HepG2 (cell line): ENCODE results near the gene XPO5. TPM values are rescaled to one million over a fixed set of nuclear protein-coding genes. Genes with fewer than 3 reads are reported as not detected.
A peak's percentile ranks its signal among the peaks of the same experiment; 100 is the strongest.

Source experiments
- ATAC-seq: fragments of 200-7000 bp; cut with Tn5 transposase; 3 replicates; pipeline ENCODE4 v1.9.1; 2020; ENCODE audit warnings: mild to moderate bottlenecking, moderate library complexity
- BruUV-seq: library from RNA; stranded (reverse); fragments of 400-500 nt; replicated peaks from 2 replicates; lab custom pipeline; 2021; lab: Mats Ljungman, UMichigan
- CTCF ChIA-PET: fragments of 300-600 bp; formaldehyde crosslinking; extraction: SDS; loops from one replicate; lab custom pipeline; 2021; ENCODE audit warnings: low total read pairs, inconsistent platforms, low intra/inter-chr PET ratio; lab: Yijun Ruan, JAX
- POLR2A ChIA-PET: fragments of 350-600 bp; sonication (Branson Sonifier 250); formaldehyde crosslinking; loops from one replicate; lab custom pipeline; 2020; ENCODE audit warnings: antibody characterized with exemption, inconsistent platforms; lab: Yijun Ruan, JAX
- DNase-seq: peaks from one replicate; pipeline ENCODE4 v3.0.0-alpha.2; 2015; ENCODE audit warnings: low spot score
- FAIRE-seq: peaks from 3 replicates; lab custom pipeline; 2011; peaks lifted over from hg19 to GRCh38; lab: Jason Lieb, UNC
- H2AFZ ChIP-seq: one replicate; pipeline ENCODE4 v1.6.1; 2011; ENCODE audit warnings: low read length, inconsistent platforms
- H3K27ac ChIP-seq: fragments of 300-600 bp; 3 replicates; pipeline ENCODE4 v1.8.0; 2011; ENCODE audit warnings: mixed run types, mild to moderate bottlenecking, mixed read lengths, low read length, inconsistent platforms; ENCODE audit not compliant: insufficient read depth; ENCODE audit errors: extremely low read length
- H3K27me3 ChIP-seq, 2 experiments: fragments of 200-600 bp in 1 of 2; 2 replicates in 1 of 2; 3 replicates in 1 of 2; pipeline versions ENCODE4 v1.6.0 to v1.8.0; 2011; ENCODE audit warnings: low read length in 2 of 2, mild to moderate bottlenecking in 2 of 2, moderate library complexity in 2 of 2, inconsistent platforms in 1 of 2; ENCODE audit not compliant: insufficient read depth in 2 of 2, control insufficient read depth in 1 of 2
- H3K36me3 ChIP-seq, 2 experiments: fragments of 200-600 bp in 1 of 2; replicated peaks in 1 of 2; 2 replicates in 1 of 2; 3 replicates in 1 of 2; pipeline versions ENCODE4 v1.5.1 to v1.8.0; 2011; ENCODE audit warnings: low read length in 2 of 2, inconsistent platforms in 1 of 2; ENCODE audit not compliant: insufficient read depth in 2 of 2, control insufficient read depth in 1 of 2
- H3K4me1 ChIP-seq: 2 replicates; pipeline ENCODE4 v1.5.1; 2012; ENCODE audit warnings: low read length, inconsistent platforms; ENCODE audit not compliant: insufficient read depth
- H3K4me2 ChIP-seq: 2 replicates; pipeline ENCODE4 v1.6.0; 2011; ENCODE audit warnings: low read depth, low read length, inconsistent platforms
- H3K4me3 ChIP-seq, 3 experiments: fragments of 200-600 bp in 1 of 3; sonication (generic), shearing (Covaris generic) in 1 of 3; replicated peaks in 1 of 3; 2 replicates each; pipeline ENCODE4 v1.5.1; 2011 to 2016; ENCODE audit warnings: low read length in 3 of 3, inconsistent platforms in 2 of 3, low read depth in 2 of 3, mild to moderate bottlenecking in 2 of 3, control low read depth in 1 of 3, mixed read lengths in 1 of 3; ENCODE audit not compliant: insufficient read depth in 1 of 3
- H3K79me2 ChIP-seq: one replicate; pipeline ENCODE4 v1.6.1; 2011; ENCODE audit warnings: low read length, inconsistent platforms; ENCODE audit not compliant: insufficient read depth
- H3K9ac ChIP-seq: 2 replicates; pipeline ENCODE4 v1.6.0; 2011; ENCODE audit warnings: mild to moderate bottlenecking, low read depth, low read length, inconsistent platforms; ENCODE audit not compliant: insufficient read depth
- H3K9me3 ChIP-seq: 2 replicates; pipeline ENCODE4 v1.5.1; 2012; ENCODE audit warnings: mild to moderate bottlenecking, low read length
- H4K20me1 ChIP-seq: 2 replicates; pipeline ENCODE4 v1.6.0; 2011; ENCODE audit warnings: inconsistent platforms, mild to moderate bottlenecking, low read length, moderate library complexity; ENCODE audit not compliant: insufficient read depth
- CBX1 ChIP-seq: IDR thresholded peaks from one replicate; pipeline ENCODE4 v1.6.1; 2016; ENCODE audit warnings: antibody characterized with exemption, low read depth
- DNMT3B ChIP-seq: conservative IDR thresholded peaks from 2 replicates; pipeline ENCODE4 v1.6.1; 2016; ENCODE audit warnings: missing biosample characterization, control low read depth
- SATB2 ChIP-seq: sonication (generic); formaldehyde crosslinking; IDR thresholded peaks from 2 replicates; pipeline ENCODE4 v1.5.0; 2020; ENCODE audit warnings: missing genetic modification reagents
- TBP ChIP-seq: sonication (generic); formaldehyde crosslinking; IDR thresholded peaks from 2 replicates; pipeline ENCODE4 v1.5.0; 2020; ENCODE audit warnings: missing genetic modification reagents
- TEAD2 ChIP-seq: sonication (generic); formaldehyde crosslinking; IDR thresholded peaks from 2 replicates; pipeline ENCODE4 v1.9.0; 2021; ENCODE audit warnings: missing genetic modification reagents
- ZFP1 ChIP-seq: IDR thresholded peaks from 2 replicates; pipeline ENCODE4 v1.6.1; 2016
- ZNF121 ChIP-seq: sonication (generic); formaldehyde crosslinking; IDR thresholded peaks from 2 replicates; pipeline ENCODE4 v1.5.0; 2020; ENCODE audit warnings: mild to moderate bottlenecking, missing genetic modification reagents
- ZNF33A ChIP-seq: sonication (generic); formaldehyde crosslinking; IDR thresholded peaks from 2 replicates; pipeline ENCODE4 v1.5.1; 2020; ENCODE audit warnings: missing genetic modification reagents, mild to moderate bottlenecking, moderate library complexity, borderline replicate concordance
- ZNF432 ChIP-seq: sonication (generic); formaldehyde crosslinking; IDR thresholded peaks from 2 replicates; pipeline ENCODE4 v1.5.0; 2020; ENCODE audit warnings: missing genetic modification reagents, mild to moderate bottlenecking, borderline replicate concordance
- ZNF441 ChIP-seq: sonication (generic); formaldehyde crosslinking; IDR thresholded peaks from 2 replicates; pipeline ENCODE4 v1.7.0; 2021; ENCODE audit warnings: missing genetic modification reagents, borderline replicate concordance
- ZNF564 ChIP-seq: sonication (generic); formaldehyde crosslinking; IDR thresholded peaks from 2 replicates; pipeline ENCODE4 v1.8.1; 2023; ENCODE audit warnings: mild to moderate bottlenecking, missing genetic modification reagents
- ZNF841 ChIP-seq: sonication (generic); formaldehyde crosslinking; IDR thresholded peaks from 2 replicates; pipeline ENCODE4 v1.8.1; 2023; ENCODE audit warnings: missing genetic modification reagents, borderline replicate concordance
- WGBS: methylation state at CpG from one replicate; pipeline ENCODE4 v1.1.6; 2017; ENCODE audit warnings: low lambda C conversion rate; 5-methylcytosine and 5-hydroxymethylcytosine counted together
- in situ Hi-C: cut with HindIII; loops from 2 replicates; pipeline ENCODE4 v1.10.0; 2017; ENCODE audit warnings: low pct_unique_long_range_greater_than_20kb; ENCODE audit not compliant: extremely low pct_ligation_motif_present
- intact Hi-C: fragments of 100-400 bp; cut with micrococcal nuclease; formaldehyde crosslinking; loops from one replicate; pipeline ENCODE4 v1.10.0; 2022; ENCODE audit not compliant: unreplicated experiment
- polyA plus RNA-seq, 8 experiments: library from polyadenylated mRNA; depleted of rRNA in 3 of 8; stranded (reverse) in 7 of 8; unstranded in 1 of 8; fragments of >200 nt; fragmentation: Illumina TruSeq in 4 of 8; extraction: Trizol in 4 of 8; gene quantifications; 2 replicates each; pipeline versions ENCODE4 v1.2.1 to v1.2.3, GENCODE V29; 2011 to 2016; ENCODE audit warnings: low read depth in 4 of 8, missing spikeins in 1 of 8, mixed read lengths in 1 of 8; ENCODE audit not compliant: insufficient read depth in 1 of 8
- total RNA-seq, 5 experiments: library from RNA; depleted of rRNA; stranded (reverse); fragments of >200 nt; fragmentation: Illumina TruSeq; extraction: Trizol; gene quantifications; 2 replicates each; pipeline ENCODE4 v1.2.3, GENCODE V29; 2016; ENCODE audit warnings: low read depth in 1 of 5
- TF ChIP-seq, protein P1 (sequence below): sonication (generic); formaldehyde crosslinking; IDR thresholded peaks from 2 replicates; pipeline ENCODE4 v1.4.0; 2020; ENCODE audit warnings: missing genetic modification reagents
- TF ChIP-seq, protein P2 (sequence below): sonication (generic); formaldehyde crosslinking; IDR thresholded peaks from 2 replicates; pipeline ENCODE4 v1.4.0; 2020; ENCODE audit warnings: missing genetic modification reagents
- TF ChIP-seq, protein P3 (sequence below): sonication (generic); formaldehyde crosslinking; IDR thresholded peaks from 2 replicates; pipeline ENCODE4 v1.4.0; 2020; ENCODE audit warnings: low read depth, mild to moderate bottlenecking, missing genetic modification reagents
- TF ChIP-seq, protein P4 (sequence below): sonication (generic); formaldehyde crosslinking; IDR thresholded peaks from 2 replicates; pipeline ENCODE4 v1.9.0; 2022; ENCODE audit warnings: low read depth, missing genetic modification reagents
- TF ChIP-seq, protein P5 (sequence below): sonication (generic); formaldehyde crosslinking; IDR thresholded peaks from 2 replicates; pipeline ENCODE4 v1.8.0; 2022; ENCODE audit warnings: mild to moderate bottlenecking, missing genetic modification reagents, moderate library complexity

Gene XPO5
- total and polyA plus RNA-seq, 2 of the 13 experiments (the other 11 are each of a cell fraction or from before 2014, with no cell fraction given), result 52.2 to 68.0 TPM

DNA sequence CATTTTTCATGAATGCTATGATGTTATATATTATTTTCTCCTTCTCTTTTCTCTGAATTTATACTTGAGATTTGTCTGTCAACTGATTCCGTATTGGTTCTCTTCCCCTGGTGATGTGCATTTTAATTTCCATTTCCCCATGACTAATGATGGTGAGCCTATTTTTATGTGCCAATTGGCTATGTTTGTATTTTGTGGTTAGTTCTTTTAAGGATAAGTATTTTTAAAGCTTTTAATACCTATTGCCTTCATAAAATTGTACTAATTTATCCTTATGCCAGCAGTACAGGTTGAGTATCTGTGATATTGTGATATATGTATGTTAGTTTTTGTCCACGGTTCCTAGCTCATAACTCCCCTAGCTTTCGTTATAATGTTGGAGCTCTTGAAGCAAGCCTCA, 2.9 kb upstream of the XPO5 start (continued):
- TF ChIP-seq, protein P1, sequence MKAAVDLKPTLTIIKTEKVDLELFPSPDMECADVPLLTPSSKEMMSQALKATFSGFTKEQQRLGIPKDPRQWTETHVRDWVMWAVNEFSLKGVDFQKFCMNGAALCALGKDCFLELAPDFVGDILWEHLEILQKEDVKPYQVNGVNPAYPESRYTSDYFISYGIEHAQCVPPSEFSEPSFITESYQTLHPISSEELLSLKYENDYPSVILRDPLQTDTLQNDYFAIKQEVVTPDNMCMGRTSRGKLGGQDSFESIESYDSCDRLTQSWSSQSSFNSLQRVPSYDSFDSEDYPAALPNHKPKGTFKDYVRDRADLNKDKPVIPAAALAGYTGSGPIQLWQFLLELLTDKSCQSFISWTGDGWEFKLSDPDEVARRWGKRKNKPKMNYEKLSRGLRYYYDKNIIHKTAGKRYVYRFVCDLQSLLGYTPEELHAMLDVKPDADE, result no peak
- no peak for TF ChIP-seq TBP (CRISPR knock-in tag)
- TF ChIP-seq DNMT3B (CRISPR knock-in tag), result no peak
- TF ChIP-seq ZNF33A, result no peak
- no peak for TF ChIP-seq ZNF841 (CRISPR knock-in tag)
- no peak for TF ChIP-seq ZFP1 (CRISPR knock-in tag)

DNA sequence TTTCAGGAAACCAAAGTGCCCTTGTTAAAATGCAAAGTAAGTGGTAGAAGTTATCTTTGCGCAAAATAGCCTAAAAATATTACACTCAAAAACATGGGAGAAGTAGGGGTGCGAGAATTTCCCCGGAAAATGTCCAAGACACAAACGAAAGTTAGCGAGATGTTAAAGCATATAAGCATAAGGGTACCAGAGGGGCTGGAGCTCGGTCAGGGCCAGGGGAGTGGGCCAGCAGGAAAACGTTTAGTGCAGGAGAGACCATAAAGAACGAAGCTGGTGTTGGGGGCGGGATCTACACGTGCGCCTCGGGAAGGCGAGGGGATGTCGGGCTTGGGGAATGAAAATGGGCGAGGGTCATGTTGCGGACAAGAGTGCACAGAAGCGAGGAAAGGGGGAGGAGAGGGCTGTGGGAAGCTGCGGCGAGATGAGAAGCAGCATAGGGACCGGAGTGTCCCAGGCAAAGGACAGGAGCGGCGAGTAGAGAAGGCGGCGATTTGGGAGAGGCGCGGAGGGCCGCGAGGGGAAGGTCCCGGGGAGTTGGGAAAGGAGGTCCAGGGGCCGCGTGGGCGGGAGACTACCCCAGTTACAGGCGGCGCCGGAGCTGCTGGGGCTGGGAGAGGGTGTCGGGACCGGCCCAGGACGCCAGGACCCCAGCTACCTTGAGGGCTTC, 600 bp downstream of the XPO5 start:
- intact Hi-C loops (loop anchor here (5.0 kb wide), 1 partner anchor 58 kb away; the partner anchor contains the start of genes POLR1C and YIPF3), in situ Hi-C loops (no loop called here)
- H3K27me3 ChIP-seq, result no peaks in the 10 kb centered on the region; a peak in 1 of 5 replicates
- H3K9ac ChIP-seq, result peak overlapping the region; percentile 81
- ATAC-seq (peak; percentile 69), DNase-seq (peak; percentile 40), FAIRE-seq (no peak)
- peak overlapping the region; percentile 73 for H3K4me2 ChIP-seq
- WGBS, result 2% methylated on average over 36 of the region's 38 CpGs
- no peak overlapping the region for H2AFZ ChIP-seq
- H3K79me2 ChIP-seq, result peaks cover 67% of the 10 kb centered on the region
- ChIA-PET CTCF (no interaction called here), POLR2A (interaction anchor here (0.6 to 2.9 kb wide), 20 partner anchors 9 to 596 kb away, joined by 3 to 33 read pairs (median 4); partner anchors contain the start of genes CUL7, DNPH1, GTPBP2 and LRRC73)
- peaks cover 34% of the 10 kb centered on the region for H3K4me1 ChIP-seq
- peaks cover 13 to 31% of the 10 kb centered on the region in 2 experiments for H3K36me3 ChIP-seq
- H3K9me3 ChIP-seq, result no peaks in the 10 kb centered on the region
- peak overlapping the region; percentile 84 to 100 (median 97) for H3K4me3 ChIP-seq
- H4K20me1 ChIP-seq, result no peaks in the 10 kb centered on the region
- BruUV-seq, result no TSS peak
- peak overlapping the region; percentile 68 for H3K27ac ChIP-seq
- TF ChIP-seq, protein P2, sequence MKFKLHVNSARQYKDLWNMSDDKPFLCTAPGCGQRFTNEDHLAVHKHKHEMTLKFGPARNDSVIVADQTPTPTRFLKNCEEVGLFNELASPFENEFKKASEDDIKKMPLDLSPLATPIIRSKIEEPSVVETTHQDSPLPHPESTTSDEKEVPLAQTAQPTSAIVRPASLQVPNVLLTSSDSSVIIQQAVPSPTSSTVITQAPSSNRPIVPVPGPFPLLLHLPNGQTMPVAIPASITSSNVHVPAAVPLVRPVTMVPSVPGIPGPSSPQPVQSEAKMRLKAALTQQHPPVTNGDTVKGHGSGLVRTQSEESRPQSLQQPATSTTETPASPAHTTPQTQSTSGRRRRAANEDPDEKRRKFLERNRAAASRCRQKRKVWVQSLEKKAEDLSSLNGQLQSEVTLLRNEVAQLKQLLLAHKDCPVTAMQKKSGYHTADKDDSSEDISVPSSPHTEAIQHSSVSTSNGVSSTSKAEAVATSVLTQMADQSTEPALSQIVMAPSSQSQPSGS (CRISPR knock-in tag), result no peak
- TF ChIP-seq ZNF564 (0 out of 2 replicates have a peak, but pooled peaks have one; percentile 32), ZNF441 (peak; percentile 11; the same call in 1 of the 2 replicates), SATB2 (CRISPR knock-in tag) (no peak), TEAD2 (CRISPR knock-in tag) (no peak), ZNF121 (CRISPR knock-in tag) (peak; percentile 47; the same call in 1 of the 2 replicates), ZNF432 (CRISPR knock-in tag) (peak; percentile 62; the same call in 1 of the 2 replicates), CBX1 (peak; percentile 19)
- TF ChIP-seq, protein P3, sequence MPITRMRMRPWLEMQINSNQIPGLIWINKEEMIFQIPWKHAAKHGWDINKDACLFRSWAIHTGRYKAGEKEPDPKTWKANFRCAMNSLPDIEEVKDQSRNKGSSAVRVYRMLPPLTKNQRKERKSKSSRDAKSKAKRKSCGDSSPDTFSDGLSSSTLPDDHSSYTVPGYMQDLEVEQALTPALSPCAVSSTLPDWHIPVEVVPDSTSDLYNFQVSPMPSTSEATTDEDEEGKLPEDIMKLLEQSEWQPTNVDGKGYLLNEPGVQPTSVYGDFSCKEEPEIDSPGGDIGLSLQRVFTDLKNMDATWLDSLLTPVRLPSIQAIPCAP (CRISPR knock-in tag), result no peak
- TF ChIP-seq, protein P4, sequence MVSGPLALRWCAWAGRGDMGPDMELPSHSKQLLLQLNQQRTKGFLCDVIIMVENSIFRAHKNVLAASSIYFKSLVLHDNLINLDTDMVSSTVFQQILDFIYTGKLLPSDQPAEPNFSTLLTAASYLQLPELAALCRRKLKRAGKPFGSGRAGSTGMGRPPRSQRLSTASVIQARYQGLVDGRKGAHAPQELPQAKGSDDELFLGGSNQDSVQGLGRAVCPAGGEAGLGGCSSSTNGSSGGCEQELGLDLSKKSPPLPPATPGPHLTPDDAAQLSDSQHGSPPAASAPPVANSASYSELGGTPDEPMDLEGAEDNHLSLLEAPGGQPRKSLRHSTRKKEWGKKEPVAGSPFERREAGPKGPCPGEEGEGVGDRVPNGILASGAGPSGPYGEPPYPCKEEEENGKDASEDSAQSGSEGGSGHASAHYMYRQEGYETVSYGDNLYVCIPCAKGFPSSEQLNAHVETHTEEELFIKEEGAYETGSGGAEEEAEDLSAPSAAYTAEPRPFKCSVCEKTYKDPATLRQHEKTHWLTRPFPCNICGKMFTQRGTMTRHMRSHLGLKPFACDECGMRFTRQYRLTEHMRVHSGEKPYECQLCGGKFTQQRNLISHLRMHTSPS, result no peak
- TF ChIP-seq, protein P5, sequence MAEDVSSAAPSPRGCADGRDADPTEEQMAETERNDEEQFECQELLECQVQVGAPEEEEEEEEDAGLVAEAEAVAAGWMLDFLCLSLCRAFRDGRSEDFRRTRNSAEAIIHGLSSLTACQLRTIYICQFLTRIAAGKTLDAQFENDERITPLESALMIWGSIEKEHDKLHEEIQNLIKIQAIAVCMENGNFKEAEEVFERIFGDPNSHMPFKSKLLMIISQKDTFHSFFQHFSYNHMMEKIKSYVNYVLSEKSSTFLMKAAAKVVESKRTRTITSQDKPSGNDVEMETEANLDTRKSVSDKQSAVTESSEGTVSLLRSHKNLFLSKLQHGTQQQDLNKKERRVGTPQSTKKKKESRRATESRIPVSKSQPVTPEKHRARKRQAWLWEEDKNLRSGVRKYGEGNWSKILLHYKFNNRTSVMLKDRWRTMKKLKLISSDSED (CRISPR knock-in tag), result no peak
